Inflammatory macrophage treated with lipopolysaccharide for 1 hour (primary cell): Measurements from ENCODE around the gene RPS6KC1.
"Not testable (repeated sequence)": the region's sequence is repeated elsewhere in the genome, so short reads cannot be mapped to it uniquely, and the experiment has no call there.

Source experiments
- DNase-seq, 2 donors: peaks; one replicate each; pipeline ENCODE4 v3.0.0-alpha.2; 2020 to 2022

RPS6KC1 gene

GRCh38 chr1:213160442-213160841 is 109.4 kb downstream of the RPS6KC1 start:
- not testable (repeated sequence) for DNase-seq

GRCh38 chr1:213162338-213162737 is 111.3 kb downstream of the RPS6KC1 start:
- no peak for DNase-seq

- no peak for DNase-seq
Observed at GRCh38 chr1:213162862-213163261, 111.8 kb downstream of the RPS6KC1 start.

GRCh38 chr1:213163278-213163711 is 112.3 kb downstream of the RPS6KC1 start:
- DNase-seq, result no peak

- DNase-seq, result no peak
Observed at GRCh38 chr1:213164561-213164960, 113.5 kb downstream of the RPS6KC1 start.

DNA sequence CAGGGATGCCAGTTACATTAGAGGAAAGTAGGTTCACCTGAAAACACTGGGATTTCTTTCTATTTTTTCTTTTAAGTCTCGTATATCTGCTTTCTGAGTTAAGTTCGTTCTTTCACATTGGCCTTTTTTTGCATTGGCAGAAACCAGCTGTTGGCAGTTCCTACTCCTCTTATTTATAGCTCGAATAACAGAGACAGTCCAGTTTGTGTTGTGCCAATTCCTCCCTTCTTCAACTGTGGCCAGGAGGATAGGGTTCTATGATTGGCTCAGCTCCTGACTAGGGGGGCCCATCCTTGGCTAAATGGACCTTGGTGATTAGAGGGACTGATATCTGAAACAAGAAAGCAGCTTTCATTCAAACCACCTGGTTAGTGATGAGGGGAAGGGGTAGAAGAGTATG is 115.8 kb downstream of the RPS6KC1 start:
- DNase-seq, result no peak

GRCh38 chr1:213171711-213172110 is 120.7 kb downstream of the RPS6KC1 start:
- no peak for DNase-seq

GRCh38 chr1:213176341-213176740 is 125.3 kb downstream of the RPS6KC1 start:
- no peak for DNase-seq

- DNase-seq, result no peak
Observed at GRCh38 chr1:213179784-213180183, 128.7 kb downstream of the RPS6KC1 start.

DNA sequence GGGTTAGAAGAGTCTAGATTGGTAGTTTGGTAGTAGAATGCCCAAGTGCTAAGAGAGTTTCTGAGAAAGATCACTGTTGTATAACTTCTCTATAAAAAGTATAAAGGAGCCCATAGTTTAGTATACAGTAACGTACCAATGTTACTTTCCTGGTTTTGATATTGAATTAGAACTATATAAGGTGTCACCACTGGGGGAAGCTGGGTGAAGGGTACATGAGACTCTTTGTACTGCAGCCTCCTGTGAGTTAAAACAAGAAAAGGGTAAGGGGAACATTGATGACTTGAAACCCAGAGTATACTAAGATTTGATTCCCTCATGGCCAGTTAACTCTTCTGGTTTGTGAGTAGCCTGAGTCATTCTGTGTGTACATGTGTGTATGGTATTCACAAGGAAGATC is 129.8 kb downstream of the RPS6KC1 start:
- DNase-seq, result no peak

DNA sequence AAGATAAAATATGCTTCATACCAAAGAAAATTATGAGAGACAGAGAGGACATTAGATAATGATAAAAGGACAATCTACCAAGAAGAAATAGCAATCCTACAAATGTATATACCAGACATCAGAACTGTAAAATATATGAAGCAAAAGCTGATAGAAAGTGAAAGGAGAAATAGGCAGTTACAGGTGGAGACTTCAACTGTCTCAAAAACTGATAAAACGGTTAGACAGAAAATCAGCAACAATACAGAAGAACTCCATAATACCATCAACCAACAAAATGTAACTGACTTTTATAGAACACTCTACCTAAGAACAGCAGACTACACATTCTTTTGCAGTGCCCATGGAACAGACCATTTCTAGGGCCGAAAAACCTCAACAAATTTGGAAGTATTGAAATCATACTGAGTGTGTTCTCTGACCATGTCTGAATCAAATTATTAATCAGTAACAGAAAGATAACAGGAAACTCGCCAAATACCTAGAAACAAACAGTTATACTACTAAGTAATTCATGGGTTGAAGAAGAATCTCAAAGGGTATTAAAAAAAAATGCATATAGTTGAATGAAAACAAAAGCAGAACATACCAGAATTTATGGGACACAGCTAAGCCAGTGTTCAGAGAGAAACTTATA is 132.1 kb downstream of the RPS6KC1 start:
- DNase-seq, result no peak

DNA sequence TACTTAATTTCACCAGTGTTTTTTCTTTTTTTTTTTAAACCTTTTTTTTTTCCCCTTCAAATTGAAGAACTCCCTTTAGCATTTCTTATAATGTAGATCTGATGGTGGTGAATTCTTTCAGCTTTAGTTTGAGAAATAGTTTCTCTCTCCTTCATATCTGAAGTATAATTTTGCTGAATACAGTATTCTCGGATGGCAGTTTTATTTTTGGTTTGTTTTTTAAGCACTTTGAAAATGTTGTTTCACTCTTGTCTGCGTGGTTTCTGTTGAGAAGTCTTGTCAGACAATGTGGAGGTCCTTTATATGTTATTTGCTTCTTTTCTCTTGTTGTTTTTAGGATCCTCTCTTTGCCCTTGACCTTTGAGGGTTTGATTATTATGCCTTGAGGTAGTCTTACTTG is 135.1 kb downstream of the RPS6KC1 start:
- DNase-seq, result no peak

DNA sequence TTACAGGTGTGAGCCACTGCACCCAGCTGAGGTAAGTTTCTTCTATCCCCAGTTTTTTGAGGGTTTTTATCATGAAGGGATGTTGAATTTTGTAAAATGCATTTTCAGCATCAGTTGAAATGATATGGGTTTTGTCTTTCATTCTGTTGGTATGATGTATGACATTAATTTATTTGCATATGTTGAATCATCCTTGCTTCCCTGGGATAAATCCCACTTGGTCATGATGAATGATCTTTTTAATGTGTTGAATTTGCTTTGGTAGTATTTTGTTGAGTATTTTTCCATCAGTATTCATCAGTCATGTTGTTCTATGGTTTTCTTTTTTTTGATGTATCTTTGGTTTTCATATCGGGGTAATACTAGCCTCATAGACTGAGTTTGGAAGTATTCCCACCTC is 141.0 kb downstream of the RPS6KC1 start:
- DNase-seq, result no peak

DNA sequence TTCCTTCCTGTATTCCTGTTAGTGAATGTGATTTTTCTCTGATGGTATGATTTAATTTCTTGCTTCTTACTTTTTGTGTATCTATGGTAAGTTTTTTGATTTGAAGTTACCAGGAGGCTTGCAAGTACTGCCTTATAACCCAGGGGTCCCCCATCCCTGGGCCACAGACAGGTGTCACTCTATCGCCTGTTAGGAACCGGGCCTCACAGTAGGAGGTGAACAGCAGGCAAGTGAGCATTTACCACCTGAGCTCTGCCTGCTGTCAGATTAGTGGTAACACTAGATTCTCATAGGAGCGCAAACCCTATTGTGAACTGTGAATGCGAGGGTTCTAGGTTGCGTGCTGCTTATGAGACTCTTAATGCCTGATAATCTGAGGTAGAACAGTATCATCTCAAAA is 143.3 kb downstream of the RPS6KC1 start:
- DNase-seq, result no peak

DNA sequence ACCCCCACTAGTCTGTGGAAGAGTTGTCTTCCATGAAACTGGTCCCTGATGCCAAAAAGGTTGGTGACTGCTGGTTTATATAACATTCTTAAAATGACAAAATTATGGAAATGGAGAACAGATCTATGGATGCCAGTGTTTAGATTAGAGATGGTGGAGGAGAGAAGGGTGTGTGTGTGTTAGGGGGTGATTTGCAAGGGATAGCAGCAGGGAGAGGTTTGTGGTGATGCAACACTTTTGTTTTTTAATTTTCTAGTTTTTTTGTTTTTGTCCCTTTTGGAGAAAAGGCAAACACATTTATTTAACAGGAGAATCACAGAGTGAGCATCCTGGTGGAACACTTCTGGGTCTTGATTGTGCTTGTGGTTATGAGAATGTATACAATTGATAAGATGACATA is 143.8 kb downstream of the RPS6KC1 start:
- no peak for DNase-seq

GRCh38 chr1:213196328-213197054 is 145.4 kb downstream of the RPS6KC1 start:
- not testable (repeated sequence) for DNase-seq

GRCh38 chr1:213200630-213201029 is 149.6 kb downstream of the RPS6KC1 start:
- DNase-seq, result no peak

DNA sequence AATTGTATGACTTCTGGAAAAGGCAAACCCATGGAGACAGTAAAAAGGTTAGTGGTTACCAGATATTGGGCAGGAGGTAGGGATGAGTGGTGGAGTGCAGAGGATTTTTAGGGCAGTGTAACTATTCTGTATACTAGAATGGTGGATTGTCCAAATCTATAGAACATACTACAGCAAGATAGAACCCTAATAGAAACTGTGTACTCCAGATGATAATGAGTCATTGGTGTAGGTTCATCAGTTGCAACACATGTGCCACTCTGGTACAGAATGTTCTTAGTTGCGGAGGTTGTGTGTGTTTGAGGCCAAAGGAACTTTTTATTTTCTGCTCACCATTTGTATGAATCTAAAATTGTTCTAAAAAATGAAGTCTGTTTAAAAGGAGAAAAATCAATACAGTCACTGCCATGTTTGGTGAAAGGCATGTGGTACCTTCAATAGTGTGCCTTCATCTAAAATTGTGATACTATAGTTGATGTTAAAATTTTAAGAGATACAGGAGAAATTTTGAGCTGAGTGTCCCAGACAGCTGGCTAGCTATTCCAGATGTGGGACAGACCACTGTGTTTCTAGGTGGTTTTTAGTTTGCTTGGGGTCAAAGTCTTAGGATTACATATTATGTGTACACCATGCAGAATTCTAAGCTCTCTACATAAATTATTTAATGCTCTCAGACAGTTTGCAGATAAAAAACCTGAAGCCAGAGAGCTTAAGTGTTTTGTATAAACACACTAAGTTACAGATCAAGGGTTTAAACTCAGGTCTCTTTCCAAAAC is 150.5 kb downstream of the RPS6KC1 start:
- DNase-seq, result peak in 1 of 2 donors; percentile 10

GRCh38 chr1:213211201-213211600 is 160.2 kb downstream of the RPS6KC1 start:
- DNase-seq, result no peak

DNA sequence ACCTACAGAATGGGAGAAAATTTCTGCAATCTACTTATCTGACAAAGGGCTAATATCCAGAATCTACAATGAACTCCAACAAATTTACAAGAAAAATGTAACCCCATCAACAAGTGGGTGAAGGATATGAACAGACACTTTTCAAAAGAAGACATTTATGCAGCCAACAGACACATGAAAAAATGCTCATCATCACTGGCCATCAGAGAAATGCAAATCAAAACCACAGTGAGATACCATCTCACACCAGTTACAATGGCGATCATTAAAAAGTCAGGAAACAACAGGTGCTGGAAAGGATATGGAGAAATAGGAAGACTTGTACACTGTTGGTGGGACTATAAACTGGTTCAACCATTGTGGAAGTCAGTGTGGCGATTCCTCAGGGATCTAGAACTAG is 168.0 kb downstream of the RPS6KC1 start:
- not testable (repeated sequence) for DNase-seq

DNA sequence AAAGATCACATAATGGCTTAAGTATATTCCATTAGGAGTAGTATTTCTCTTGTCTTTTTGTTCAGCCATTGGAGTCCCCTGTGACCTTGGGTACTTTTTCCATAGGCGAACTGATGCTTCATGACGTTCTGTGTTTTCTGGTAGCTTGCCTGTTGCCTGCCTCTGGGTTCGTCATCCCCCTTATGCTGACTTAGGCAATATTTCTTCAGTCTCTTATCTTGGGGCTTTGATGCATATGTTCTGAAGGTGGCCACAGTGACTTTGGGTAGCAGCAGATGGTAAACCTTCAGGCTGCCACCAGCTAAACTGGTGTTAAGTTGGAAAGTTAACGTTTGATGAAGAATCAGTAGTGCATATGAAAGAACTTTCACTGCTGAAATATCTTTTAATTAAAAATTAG is 170.2 kb downstream of the RPS6KC1 start:
- DNase-seq, result no peak

DNA sequence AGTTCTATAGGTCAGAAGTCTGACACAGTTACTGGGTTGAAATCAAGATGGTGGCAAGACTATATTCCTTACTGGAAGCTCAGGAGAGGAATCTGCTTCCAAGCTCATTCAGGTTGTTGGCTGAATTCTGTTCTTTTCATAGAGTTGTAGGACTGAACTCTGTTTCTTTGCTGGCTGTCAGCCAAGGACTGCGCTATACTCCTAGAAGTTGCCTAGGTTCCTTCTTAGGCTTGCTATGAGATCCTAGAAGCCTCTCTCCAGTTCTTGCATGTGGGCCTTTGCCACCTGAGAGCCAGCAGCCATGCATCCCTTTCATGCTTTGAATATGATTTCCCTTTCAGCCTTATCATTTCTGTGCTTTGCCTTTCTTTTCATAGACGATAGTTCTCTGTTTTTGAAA is 176.4 kb downstream of the RPS6KC1 start:
- DNase-seq, result no peak

DNA sequence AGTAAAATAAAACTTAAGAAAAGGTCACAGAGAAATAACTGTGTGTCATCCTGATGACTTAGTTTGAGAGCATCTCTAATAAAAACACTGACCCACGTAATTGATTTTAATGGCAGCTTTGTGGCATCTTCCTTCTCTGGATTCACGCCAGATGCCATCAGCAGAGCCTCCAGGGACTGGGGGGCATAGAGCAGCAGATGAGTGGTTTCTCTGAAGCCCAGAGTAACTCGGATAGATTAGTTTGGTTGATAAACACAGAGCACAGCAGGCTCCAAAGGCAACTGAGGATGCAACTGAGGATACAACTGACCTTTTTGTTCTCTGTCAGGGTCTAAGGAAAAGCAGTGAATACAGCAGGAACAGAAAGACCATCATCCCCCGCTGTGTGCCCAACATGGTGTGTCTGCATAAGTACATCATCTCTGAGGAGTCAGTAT is 180.8 kb downstream of the RPS6KC1 start:
- no peak for DNase-seq

DNA sequence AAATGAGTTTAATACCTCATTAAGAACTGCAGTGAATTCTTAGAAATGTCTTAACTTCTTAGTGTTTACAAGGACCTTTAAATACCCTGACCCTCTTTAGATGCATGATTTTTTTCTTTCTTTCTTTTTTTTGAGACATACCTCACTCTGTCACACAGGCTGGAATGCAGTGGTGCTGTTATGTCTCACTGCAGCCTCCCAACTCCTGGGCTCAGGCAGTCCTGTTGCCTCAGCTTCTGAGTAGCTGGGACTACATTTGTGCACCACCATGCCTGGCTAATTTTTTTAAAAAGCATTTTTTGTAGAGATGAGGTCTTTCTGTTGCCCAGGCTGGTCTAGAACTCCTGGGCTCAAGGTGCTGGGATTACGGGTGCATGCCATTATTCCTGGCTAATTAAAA is 191.8 kb downstream of the RPS6KC1 start:
- DNase-seq, result no peak
